ENCODE results near the gene SALL3.
"Not testable (repeated sequence)": the region's sequence is repeated elsewhere in the genome, so short reads cannot be mapped to it uniquely, and the experiment has no call there.

The SALL3 gene

DNA sequence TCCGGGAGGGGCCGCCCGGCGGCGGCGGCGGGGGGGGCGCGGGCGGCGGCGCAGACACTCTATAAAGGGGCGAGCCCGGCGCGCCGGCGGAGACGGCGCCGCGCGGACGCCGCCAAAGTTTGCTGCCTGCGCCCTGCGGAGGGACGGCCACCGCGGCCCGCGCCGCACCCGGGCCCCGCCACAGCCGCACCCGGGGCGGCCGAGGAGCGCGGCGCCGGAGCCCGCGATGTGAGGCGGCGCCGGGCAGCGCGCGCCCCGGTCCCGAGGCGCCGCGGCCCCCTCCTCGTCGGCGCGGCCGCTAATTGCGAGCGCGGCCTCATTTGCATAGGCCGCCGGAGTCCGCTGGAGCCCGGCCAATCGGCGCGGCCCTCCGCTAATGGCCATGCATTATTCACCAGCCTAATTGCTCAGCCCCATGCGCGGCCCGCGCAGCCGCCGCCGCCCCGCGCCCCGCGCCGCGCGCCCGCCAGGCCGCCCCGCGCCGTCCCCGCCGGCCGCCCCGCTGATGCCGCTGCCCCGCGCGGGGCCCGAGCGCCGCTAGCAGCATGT lies at the start of gene SALL3:
Gene SALL3, plus strand, starts transcription at position 89 of the 549 bp plus-strand sequence. Its CDS starts 457 bp downstream, at position 546.
- DNase-seq (ENCODE audit: low read depth in 2 of 2) = no peak

DNA sequence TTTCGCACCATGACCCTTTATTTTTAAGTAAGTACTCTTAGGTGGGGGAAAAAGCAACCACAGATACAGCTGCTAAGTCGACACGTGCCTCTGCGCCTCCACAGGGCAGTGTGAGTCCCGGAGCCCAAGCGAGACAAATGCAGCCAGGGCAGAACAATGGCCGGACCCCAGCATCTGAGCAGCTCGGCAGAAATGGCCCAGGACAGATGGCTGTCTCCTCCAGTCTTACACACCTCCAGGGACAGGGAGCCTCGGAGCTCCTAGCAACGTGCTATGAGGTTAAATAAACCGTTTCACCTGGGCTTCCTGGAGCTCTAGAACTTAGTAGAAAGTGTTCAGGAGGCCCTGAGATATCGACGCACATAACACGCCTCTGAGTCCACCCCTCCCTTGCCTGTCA lies 47.3 kb upstream of the SALL3 start:
- DNase-seq (ENCODE audit: low read depth in 2 of 2) = no peak

DNA sequence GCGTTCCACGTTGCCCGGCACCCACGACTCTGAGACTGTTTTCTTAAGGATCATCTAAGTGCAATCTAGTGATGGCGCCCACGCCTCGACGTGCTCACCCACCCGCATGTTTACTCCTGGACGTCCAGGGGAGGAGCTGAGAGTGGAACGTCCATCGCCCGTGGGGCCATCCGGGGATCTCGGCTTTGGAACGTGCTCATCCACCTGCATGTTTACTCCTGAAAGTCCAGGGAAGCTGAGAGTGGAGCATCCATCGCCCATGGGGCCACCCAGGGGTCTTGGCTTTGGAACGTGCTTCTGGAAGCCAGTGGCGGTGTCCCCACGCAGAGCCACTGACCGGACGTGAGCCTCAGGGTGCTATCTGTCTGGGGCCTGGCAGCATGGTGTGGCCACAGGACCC lies 45.6 kb upstream of the SALL3 start:
- DNase-seq (ENCODE audit: low read depth in 2 of 2) = no peak

DNA sequence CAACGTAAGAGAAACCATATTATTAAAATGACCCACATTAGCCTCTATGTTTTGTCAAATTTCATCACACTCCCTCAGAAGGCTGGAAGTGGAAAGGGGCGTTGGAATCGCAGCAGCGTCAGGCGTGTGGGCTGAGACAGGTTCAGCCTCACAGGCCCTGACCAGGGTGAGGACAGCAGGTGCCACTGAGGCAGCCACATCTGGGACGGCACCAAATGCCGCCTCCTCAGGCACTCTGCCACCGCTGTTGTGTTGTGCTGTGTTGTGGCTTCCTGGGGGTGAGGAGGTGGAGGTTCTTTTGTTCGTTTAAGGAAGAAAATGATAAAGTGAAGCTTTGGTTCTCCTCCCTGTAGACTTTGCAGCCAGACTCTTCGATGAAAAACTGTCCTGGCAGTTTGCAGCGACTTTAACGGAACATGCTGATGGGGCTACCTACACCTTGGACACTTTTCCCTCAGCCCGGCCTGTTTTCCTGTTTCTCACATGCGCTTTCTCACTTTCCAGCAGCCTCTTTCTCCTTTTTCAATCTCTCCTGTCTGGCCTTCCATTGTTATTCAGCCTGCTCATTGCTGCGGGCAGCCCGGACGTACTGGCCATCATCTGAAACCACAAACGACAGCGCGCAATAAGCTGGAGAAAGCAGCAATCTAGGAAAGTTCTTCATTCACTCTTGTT lies 44.9 kb upstream of the SALL3 start:
- DNase-seq (ENCODE audit: low read depth in 2 of 2) = no peak

DNA sequence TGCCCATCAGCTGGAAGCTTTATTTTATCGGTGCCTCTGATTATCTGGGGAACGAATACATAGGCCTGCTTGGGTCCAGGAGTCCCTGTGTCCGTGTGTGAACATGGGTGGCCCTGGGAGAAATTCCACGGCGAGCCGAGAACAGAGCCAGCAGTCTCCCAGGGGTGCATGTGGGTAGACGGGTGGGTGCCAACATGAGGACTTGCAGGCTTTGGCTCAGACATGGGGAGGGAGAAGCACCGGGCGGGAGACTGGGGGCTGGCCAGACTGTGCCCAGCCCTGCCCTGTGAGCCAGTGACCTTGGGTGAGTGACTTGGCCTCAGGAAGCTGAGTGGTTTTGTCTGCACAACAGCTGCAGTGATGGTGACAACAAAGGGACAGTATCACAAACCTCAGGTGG lies 44.2 kb upstream of the SALL3 start:
- no peak for DNase-seq (ENCODE audit: low read depth in 2 of 2)

DNA sequence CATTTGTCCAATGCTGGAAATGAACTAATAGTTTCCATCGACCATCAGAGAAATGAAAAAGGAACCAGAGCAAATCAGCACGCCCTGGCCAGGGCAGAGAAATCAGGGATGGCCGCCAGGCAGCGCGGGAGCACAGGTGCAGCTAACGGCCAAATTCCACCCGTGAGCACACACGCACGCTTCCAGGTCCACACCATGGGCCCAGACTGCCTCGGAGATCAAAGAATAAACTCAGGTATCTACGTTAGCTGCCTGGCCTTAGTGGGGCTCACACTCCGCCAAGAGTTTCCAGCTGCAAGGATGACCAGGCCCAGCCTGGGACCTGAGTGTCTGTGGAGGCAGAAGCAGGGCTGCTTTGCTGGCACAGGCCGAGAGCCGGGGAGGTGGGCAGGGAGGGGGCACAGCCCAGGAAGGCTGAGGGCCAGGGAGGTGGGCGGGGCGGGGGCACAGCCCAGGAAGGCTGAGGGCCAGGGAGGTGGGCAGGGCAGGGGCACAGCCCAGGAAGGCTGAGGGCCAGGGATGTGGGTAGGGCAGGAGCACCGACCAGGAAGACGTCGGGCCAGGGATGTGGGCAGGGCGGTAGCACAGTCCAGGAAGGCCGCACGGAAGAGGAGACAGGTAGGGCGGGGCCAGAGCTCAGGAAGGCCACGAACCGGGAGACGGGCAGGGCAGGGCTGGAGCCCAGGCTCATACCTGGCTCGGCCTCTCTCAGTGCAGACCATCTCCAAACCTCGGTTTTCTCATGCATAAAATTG lies 43.2 kb upstream of the SALL3 start:
- no peak for DNase-seq (ENCODE audit: low read depth in 2 of 2)

DNA sequence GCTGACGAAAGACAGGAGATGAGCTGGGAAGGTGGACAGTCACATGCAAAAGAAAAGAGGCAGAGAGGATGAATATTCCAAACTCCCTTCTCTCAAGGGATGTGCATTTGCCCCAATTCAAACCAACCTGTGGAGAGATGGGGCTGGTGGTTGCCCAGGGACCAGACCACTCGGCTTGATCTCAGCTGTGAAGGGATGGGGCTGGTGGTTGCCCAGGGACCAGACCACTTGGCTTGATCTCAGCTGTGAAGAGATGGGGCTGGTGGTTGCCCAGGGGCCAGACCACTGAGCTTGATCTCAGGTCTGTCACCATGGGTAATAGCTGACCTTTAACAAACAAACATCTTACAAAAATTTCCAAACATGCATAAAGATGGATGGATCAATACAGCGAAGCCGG lies 42.5 kb upstream of the SALL3 start:
- DNase-seq (ENCODE audit: low read depth in 2 of 2) = no peak

DNA sequence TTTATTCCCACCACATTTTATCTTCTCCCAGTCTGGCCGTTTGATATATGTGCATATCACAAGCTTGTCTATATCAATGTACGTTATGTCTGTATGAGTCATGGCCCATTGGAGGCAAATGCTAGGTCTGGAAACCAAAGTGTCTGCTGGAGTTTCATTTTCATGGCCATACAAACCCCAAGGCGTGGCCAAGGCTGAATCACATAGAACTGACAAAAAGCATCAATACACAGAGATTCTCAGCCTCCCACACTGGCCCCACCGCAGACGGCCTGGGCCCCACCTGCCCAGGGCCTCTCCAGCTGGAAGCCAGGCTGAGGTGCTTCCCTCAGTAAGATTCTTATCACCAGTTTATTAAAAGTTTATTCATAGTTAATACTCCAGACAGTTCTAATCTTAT lies 40.5 kb upstream of the SALL3 start:
- peak; percentile 32 to 45 for DNase-seq (ENCODE audit: low read depth in 2 of 2)

DNA sequence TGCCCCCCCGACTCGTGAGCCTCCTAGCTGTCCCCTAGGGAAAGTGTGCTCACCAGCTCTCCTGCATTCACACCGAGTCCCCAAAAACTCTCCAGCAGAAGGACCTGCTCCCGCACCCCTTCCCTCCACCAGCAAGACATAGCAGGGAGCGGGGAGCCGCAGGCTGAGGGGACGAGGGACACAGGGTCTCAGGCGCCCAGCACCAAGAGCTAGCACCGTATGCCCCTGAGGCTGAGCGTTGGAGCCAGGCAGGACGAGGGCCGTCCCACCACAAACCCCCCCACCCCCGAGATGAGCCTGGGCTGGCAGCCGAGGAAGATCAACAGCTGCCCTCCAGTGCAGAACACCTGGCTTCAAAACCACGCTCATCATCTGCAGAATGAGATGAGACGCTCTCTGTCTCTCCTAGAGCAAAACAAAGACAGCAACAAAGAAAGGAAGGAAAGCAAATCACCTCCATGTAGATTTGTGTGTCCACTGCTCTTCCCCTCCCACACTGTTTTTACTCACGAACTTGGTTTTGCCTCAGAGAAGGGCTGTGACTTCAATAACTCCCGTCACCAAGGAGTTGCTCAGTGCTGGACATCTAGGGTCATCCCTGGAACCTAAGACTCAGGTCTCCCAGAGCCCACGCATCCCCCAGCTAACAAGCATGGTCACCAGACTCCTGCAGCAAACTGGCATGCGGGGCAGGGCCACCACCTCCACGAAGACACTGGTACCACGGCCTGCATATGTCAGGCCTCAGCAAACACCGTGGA lies 39.7 kb upstream of the SALL3 start:
- DNase-seq (ENCODE audit: low read depth in 2 of 2) = no peak

DNA sequence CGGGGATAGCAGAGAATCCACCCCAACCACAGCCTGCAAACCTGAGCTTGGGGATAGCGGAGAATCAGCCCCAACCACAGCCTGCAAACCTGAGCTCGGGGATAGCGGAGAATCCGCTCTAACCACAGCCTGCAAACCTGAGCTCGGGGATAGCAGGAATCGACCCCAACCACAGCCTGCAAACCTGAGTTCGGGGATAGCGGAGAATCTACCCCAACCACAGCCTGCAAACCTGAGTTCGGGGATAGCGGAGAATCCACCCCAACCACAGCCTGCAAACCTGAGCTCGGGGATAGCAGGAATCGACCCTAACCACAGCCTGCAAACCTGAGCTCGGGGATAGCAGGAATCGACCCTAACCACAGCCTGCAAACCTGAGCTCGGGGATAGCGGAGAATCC lies 37.4 kb upstream of the SALL3 start:
- DNase-seq (ENCODE audit: low read depth in 2 of 2) = not testable (repeated sequence)

DNA sequence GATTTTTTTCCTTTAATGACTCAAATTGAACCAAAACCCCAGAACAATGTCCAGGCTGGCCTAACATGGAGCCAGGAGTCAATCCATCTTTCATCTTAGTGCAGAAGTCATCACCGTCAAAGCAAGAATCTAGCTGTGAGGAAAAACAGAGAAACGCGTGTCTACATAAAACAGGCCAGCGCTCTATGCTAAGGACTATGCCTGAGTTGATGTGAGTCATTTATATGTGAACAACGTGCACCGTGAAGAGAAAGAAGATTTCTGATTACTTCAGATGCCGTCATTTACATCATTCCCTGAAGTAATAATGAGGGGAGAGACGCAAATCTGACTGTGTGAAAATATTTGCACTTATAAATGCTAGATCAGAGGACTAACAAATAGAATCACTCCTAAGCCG lies 34.0 kb upstream of the SALL3 start:
- DNase-seq (ENCODE audit: low read depth in 2 of 2) = no peak

DNA sequence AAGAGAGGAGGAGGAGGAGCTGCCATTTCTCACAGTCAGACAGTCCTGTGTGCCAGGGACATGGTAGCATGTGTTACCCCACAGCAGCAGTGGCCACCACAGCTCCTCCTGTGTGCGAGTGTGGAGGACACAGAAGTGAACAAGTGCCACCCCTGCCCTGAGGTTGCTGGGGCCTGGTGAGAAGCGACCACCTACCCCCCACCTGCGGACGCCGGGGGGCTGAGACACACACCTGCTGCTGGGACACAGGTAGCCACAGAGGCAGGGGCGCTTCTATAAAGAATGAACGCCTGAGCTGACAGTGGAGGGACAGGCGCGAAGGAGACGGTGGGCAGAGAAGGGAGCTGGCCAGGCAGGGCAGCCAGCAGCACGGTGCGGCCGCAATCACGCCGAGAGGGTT lies 32.3 kb upstream of the SALL3 start:
- no peak for DNase-seq (ENCODE audit: low read depth in 2 of 2)

DNA sequence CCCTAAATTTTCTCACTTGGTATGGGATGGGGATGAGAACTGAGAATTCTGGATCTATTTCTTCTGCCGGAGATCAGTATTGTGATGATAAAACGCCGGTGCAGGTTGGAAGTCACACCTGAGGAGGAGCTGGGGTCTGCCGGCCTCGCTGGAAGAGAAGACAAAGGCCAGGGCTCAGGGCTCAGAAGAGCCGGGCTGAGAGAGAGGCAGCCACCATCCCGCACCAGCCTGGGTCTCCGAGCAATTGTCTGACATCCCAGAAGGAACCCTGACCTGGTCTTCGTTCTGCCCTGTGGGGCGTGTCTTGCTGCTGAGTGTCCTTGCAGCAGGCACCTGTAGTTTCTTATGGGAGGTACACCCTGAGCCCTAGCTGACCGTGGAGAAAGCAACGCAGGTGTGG lies 31.4 kb upstream of the SALL3 start:
- no peak for DNase-seq (ENCODE audit: low read depth in 2 of 2)

DNA sequence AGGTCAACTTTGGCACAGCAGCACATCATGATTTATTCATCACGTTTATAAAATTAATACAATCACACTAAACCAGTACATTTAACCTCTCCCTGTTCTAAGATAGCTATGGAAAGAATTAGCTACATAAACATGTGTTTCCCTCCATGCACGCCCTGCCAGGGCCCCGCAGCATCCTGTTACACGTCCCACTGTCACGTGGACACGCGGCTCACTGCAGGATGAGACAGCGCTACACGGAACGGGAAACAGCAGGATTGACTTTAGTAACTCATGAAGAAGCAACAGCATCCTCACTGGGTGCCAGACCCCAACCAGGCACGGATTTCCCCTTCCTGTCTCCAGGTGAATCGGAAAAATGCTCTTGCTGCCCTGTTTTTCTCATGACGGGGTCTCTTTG lies 30.9 kb upstream of the SALL3 start:
- no peak for DNase-seq (ENCODE audit: low read depth in 2 of 2)

DNA sequence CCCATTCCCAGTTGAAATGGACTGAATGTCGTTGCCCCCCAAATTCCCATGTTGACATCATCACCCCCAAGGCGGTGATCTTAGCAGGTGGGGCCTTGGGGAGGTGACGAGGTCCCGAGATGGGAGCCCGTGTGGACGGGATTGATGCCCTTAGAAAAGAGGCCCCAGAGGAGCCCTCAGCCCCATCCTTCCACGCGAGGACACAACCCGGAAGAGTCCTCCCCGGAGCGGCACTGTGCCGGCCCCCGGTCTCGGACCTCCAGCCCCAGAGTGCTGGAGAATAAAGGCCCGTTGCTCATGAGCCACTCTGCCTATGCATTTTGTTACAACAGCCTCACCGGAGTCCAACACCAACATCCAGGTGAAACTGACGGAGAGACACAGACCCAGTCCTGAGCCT lies 30.4 kb upstream of the SALL3 start:
- no peak for DNase-seq (ENCODE audit: low read depth in 2 of 2)

DNA sequence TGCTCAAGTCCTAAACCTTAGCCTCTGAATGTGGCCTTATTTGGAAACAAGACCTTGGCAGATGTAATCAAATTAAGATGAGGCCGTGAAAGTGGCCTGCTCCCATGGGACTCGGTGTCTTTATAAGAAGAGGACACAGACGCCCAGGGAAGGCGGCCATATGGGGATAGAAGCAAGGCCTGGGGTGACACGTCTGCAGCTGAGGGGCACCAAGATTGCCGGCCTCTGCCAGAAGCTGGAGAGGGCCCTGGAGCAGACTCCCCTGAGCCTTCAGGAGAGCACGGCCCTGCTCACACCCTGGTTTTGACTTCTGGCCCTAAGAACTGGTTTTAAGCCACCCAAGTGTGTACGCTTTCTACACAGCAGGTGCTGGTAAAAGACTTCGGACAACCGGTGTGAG lies 29.2 kb upstream of the SALL3 start:
- no peak for DNase-seq (ENCODE audit: low read depth in 2 of 2)

DNA sequence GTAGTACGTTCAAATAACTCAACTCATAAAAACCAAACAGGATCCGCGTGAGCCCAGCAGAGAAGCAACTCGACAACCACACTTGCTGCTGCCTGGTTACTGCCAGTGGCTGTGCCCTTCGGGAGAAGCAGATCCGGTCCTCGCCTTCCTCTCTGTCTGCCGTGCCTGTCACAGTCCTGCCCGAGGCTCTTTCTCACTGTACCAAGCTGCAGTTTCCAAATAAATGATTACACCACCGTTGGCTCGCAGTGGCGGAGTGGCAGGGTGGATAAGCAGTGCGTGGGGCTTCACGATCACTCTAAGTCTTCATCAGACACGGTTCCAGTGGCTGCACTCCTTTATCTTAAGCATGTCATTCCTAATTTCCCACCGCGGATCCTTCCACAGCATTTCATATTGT lies 26.1 kb upstream of the SALL3 start:
- no peak for DNase-seq (ENCODE audit: low read depth in 2 of 2)

DNA sequence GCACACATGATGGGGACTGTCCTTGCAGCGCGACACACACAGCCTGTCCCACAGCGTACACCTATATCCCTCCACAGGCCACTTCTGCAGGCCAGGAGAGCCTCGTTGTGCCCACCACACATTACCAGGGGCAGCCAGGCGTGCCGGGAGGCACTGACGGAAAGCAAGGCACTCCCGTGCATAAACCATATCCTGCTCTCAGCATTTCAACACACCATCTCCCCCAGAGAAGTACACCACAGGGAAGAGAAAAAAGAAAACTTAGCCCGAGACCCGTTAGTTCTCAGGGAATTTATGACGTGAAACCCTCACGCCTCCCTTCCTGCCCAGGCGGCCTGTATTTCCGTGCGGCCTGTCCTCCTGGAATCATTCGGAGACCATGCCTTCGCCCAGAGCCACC lies 24.6 kb upstream of the SALL3 start:
- no peak for DNase-seq (ENCODE audit: low read depth in 2 of 2)

DNA sequence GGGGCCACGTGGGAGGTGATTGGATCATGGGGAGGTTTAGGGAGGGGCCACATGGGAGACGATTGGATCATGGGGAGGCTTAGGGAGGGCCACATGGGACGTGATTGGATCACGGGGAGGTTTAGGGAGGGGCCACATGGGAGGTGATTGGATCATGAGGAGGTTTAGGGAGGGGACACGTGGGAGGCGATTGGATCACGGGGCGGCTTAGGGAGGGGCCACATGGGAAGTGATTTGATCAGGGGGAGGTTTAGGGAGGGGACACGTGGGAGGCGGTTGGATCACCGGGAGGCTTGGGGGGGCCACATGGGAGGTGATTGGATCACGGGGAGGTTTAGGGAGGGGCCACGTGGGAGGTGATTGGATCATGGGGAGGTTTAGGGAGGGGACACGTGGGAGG lies 22.5 kb upstream of the SALL3 start:
- no peak for DNase-seq (ENCODE audit: low read depth in 2 of 2)

DNA sequence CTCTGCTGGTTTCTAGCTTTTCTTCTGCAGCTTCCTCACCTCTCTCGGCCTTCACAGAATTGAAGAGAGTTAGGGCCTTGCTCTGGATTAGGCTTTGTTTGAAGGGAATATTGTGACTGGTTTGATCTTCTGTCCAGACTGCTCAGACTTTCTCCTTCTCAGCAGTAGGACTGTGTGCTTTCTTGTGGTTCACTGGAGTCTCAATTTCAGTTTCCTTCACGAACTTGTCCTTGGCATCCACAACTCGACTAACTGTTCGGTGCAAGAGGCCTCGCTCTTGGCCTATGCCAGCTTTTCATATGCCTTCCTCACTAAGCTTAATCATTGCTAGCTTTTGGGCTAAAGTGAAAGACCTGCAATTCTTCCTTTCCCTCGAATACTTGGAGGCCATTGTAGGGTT lies 18.9 kb upstream of the SALL3 start:
- DNase-seq (ENCODE audit: low read depth in 2 of 2) = no peak

DNA sequence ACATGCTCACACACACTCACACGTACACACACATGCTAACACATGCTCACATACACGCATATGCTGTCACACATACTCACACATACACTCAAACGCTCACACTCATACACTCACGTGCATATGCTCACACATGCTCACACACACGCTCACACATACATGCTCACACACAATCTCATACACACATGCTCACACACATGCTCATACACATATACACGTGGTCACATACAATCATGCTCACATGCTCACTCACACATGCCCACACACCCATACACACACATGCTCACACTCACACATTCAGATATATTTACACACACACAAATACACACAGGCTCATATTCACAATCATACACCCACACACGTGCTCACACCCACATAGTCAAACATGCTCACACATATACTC lies 17.5 kb upstream of the SALL3 start:
- no peak for DNase-seq (ENCODE audit: low read depth in 2 of 2)

DNA sequence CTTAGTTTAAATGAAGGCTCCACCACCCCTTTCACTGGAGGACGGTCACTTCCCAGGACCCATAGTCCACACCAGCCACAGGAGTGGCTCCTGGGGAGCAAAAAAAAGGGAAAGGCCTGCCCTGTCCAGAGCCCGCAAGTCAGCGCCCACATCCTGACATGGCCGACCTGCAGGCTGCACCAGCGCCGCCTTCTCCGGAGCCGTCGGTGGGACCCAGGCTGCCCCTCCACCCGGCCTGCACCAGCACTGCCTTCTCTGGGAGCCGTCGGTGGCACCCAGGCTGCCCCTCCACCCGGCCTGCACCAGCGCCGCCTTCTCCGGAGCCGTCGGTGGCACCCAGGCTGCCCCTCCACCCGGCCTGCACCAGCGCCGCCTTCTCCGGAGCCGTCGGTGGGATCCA lies 14.9 kb upstream of the SALL3 start:
- not testable (repeated sequence) for DNase-seq (ENCODE audit: low read depth in 2 of 2)

DNA sequence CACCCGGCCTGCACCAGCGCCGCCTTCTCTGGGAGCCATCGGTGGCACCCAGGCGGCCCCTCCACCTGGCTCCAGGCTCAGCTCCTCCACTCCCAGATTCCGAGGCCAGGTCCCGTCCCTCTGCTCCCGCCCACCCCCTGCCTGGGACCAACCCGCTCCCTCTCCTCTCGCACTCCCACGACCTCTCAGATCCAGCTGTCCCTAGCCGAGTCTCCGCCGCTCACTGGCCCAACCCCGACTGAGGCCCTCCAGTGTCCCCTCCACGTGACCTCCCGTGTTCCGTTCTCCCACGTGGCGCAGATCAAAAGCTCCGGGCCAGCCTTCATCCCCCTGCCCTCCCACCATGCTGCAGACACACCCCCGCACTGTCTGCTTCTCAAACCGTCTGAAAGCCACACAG lies 14.4 kb upstream of the SALL3 start:
- DNase-seq (ENCODE audit: low read depth in 2 of 2) = no peak

Data from stimulated activated CD8-positive, alpha-beta memory T cell treated with anti-CD3 and anti-CD28 coated beads, Interleukin-15, amount 100 ng/mL, for 48 hours (primary cell).